NOMO-1 treated with DMSO at 0.1 percent for 48 hours (cell line): ENCODE results near the gene HOXA6.

ENCODE experiments used
- DNase-seq: peaks from one replicate; lab custom pipeline; 2025; ENCODE audit not compliant: unreplicated experiment; lab: John Stamatoyannopoulos, UW

Gene HOXA6

DNA sequence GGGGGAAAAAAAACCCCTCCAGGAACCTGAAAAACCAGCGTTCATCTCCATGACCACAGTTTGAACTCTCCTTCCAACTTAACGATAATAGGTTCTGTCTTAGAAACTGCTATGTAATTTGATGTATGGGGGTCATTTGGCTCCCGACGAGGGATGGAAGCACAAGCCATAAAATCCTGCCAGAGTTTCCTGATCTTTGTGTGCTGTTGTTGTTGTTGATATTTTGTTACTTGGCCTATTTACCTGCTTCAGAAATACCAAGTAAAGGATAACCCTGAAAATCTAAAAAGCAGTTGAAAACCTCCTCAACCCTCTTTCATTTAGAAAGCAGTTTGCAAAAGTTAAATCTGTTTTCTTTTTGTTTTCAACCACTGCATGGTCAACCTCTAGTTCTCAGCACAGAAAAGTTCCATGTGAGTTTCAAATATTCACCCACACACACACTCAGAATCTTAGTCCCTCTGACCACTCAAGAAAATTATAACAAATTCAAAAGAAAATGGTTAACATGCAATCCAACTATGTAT lies 35.8 kb downstream of the HOXA6 start:
- no peak for DNase-seq

DNA sequence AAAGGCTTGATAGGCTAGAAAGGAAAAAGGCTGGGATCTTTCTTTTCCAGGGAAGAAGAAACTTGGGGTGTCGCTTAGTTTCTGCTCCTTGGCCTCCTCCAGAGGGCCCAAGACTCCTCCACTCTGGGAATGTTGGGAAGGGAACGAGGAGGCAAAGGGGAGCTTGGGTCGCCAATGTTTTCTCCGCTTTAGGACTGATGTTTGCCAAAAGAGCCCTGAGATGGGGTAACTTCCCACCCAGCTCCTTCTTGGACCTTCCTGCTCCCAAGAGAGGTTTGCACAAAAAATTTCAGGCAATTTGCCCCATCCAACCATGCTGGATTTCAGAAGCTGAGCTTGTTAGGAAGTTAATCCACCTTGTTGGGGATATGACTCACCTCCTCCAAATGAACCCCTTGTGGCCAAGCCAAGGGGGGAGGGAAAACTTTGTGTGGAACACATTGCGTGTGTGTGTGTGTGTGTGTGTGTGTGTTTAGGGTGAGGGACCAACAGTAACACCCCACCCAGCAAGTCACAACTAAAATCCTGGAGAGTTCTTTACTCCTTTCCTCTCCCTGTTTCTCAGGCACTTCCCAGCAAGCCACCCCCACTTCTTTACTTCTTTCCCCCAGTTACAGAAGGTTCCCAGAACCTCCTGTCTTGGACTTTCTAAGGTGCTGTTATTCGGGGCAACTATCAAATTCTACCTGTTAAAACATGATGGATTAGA lies 36.4 kb downstream of the HOXA6 start:
- DNase-seq = no peak

GRCh38 chr7:27110186-27111031 lies 37.2 kb downstream of the HOXA6 start:
- no peak for DNase-seq

DNA sequence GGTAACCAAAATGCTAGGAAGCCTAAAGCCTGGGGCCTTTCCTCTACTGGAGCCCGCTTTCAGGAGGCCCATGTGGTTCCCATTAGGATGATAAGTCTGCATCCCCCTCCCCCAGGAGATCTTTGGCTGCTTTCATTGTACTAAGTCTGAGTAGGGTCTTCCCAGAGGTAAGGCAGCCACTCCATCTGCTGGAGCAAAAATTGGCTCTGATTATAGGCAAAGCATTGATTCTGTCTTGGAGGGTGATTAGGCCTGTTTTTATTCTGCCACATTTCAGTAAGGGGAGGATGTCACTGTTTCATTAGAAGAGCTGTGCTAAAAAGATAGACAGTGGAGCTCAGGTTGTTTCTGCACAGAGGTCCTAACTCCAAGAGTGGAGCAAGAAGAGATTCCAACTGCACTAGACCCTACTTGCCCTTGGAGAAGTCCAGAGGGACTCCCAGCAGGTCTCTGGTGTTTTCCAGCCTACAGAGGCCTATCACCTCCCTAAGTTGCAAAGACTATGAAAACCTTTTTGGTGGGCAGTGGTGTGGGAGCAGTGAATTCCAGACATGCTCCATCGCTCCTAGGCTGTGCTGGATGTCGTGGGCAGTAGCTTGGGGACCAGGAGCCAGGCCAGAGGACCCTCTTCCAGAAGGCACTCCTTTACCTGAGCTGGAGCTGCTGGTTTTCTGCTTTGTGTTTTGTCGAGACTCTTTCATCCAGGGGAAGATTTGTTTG lies 37.9 kb downstream of the HOXA6 start:
- DNase-seq = no peak

DNA sequence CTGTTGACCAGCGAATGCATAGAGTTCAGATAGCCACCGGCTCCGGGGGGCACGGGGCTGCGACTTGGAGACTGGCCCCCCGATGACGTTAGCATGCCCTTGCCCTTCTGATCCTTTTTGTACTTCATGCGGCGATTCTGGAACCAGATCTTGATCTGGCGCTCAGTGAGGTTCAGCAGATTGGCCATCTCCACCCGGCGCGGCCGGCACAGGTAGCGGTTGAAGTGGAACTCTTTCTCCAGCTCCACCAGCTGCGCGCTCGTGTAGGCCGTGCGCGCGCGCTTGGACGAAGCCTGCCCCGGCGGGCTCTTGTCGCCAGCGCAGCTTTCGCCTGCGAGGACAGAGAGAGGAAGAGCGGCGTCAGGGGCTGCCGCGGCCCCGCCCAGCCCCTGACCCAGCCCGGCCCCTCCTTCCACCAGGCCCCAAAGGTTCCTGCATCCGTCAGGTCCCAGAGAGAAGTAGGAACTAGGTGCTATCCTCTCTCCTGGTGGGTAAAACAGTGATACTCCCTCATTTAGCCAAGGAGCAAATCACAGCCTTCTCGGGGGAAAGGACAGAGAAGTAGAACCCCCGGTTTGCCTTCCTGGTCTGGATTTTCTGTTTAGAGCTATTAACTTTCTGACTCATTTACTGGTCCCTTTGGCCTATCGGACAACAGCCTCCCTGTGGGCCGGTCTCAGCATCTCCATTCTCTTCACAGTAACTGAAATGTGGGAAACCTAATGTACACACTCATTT lies 39.0 kb downstream of the HOXA6 start:
- DNase-seq = no peak

- no peak for DNase-seq
Measured at GRCh38 chr7:27107391-27108381, 39.9 kb downstream of the HOXA6 start.

GRCh38 chr7:27106901-27107240 lies 40.7 kb downstream of the HOXA6 start:
- no peak for DNase-seq

- no peak for DNase-seq
Measured at GRCh38 chr7:27106181-27106900, 41.2 kb downstream of the HOXA6 start.

DNA sequence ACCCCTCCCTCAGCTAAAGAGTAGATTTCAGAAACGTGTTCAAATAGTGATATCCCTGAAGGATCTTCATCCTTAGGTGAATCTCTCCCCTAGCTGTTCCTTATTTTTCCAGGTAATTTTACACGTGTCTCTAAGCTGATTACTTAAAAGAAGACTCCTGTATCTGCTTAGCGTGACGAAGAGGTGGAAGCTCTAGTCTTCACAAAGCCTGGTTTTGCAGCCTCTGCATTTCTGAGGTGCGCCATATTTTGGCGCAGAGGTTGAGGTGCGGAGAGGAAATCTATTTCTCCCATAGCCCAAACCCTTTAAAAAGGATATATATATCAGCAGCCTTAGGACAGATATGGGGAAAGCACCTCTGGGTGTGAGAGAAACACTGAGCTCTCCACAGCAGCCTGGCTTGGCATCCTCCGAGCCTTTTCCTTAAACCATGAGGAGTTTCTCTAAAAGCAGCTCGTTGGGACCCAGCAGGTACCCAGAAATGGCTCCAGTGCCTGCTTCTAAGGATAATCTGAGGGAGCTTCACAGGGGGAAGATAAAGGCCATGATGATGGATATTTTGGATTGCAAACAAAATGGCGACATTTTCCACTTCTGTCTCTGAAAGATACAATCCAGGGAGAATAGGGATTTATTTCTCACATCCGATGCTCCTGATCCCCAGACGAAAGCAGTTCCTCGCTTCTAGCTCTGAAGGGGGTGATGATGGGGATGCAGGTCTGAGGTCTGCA lies 42.1 kb downstream of the HOXA6 start:
- DNase-seq = no peak

DNA sequence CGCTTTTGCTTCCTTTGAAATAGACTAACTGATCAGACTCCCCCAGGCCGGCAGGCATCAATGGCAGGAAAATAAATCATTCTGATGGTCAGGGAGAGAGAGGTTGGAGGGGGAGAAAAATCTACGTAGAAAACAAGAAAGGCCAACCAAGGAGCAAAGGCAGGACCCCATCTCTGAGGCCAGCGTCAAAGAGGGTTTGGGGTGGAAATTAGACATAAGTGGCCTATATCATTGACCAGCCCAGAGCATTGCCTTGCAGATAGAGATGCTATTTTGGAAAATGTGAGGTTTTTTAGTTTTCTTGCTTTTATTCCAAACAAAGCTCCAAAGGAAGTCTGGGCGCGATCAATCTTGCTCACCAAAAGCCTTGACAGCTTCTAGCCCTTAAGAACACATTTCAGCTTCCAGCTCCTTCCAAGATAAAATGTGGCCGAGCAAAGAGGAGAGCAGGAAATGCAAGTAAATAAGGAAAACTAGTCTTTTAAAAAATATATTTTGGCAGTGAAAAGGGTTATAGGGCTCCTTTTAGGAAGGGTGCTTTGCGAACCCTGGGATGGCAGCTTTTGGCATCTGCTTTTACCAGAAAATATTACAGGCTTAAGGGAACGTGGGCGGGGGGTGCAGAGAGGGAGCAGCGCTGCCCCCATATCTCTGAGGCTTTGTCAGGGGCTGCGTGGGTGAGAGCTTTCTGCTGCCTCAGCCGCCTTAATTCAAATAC lies 43.1 kb downstream of the HOXA6 start:
- DNase-seq = no peak

DNA sequence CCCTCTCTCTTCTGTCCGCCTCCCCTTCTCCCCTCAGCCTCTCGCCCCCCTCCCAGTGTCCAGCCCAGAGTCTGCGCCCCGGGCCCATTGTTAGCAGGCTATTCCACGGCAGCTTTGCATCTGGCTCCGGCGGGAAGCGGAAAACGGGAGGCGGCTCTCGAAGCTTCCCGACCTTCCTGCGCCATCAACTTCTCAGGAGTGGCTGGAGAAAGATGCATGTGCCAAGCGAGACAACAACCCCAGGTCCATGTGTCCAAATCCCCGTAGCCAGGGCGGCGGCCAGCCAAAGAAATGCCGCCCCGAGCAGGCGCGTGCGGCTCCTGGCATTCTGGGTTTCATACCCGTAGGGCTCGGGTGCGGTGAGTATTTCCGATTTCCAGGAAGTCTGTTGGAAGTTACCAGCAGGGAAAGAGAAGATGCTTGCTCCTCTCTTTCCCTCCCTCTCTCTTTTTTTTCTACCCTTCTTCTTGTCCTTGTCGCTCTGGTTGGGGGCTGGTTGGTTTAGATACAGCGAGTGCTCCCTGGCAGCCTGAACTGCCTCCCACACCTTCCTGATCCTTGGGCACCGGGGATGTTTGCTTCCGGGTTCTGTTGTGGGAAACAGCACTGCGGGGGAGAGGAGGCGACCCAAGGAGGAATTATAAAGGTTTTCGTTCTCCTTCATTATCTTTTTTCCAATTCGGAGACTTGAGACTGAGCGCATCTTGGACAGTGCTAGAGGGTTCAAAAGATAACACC lies 43.9 kb downstream of the HOXA6 start:
- no peak for DNase-seq

GRCh38 chr7:27102581-27103442 lies 44.8 kb downstream of the HOXA6 start, which contains the start of gene HOXA2:
Gene HOXA2, minus strand, starts transcription at chr7:27102683. Its CDS starts 183 bp downstream, at chr7:27102500.
- no peak for DNase-seq

DNA sequence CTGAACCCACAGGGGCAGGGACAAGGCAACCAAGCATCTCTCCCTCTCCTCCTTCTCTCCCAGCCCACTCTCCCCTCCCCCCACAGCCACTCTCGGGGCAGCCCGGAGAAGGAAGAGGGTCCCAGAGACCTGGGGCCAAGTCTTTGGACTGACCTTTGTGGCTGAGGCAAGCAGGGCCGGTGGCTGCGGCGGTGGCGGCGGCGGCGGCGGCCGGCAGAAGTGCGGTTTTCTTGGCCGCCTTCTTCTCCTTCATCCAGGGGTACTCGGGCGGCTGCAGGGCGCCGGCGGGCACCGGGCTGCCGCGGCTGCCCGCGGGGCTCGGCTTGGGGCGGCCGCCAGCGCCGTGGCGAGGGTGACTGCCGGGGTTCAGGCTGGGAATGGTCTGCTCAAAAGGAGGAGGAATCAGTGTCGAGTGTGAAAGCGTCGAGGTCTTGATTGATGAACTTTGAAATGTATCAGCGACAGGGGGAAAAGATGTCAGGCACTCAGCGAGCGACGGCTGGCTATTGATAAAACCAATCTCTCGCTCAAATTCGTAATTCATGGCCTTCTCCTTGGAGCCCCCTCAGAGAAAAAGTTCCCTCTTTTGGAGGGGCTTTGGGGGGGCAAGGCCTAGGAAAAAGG lies 45.5 kb downstream of the HOXA6 start:
- DNase-seq = no peak

DNA sequence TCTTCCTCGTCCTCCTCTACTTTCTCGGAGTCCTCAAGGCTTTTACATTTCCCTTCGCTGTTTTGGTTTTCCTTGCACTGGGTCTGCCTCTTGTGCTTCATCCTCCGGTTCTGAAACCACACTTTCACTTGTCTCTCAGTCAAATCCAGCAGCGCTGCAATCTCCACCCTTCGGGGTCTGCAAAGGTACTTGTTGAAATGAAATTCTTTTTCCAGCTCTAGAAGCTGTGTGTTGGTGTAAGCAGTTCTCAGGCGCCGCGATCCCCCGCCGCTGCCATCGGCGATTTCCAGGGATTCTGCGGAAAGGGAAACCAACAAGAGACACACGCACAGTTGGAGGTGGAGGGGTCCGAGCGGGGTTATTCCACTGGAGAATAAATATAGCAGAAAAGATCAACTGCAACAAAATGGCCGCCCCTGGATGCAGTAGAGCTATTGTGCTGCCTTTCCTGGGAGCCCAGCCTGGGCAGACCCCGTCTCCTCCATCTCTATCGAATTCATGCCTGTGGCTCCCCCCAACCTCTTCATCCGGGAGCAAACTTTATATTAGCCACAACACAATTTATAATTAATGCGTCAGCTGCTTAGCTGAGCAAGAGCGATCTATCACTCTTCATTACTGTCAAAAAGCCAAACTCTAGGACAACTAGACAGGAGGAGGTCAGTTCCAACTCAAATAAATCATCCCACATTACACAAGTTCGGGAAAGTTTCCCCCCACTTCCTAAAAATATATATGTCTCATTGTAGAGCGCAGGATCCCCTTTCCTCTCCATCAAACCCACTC lies 46.2 kb downstream of the HOXA6 start:
- DNase-seq = no peak

GRCh38 chr7:27100694-27101170 lies 46.8 kb downstream of the HOXA6 start:
- DNase-seq = no peak
